BJ (cell line): ENCODE measurements around the gene LRRC71. TPM values are rescaled to one million over a fixed set of nuclear protein-coding genes. Genes with fewer than 3 reads are reported as not detected.
A peak's percentile ranks its signal among the peaks of the same experiment; 100 is the strongest.

Experiments
- CTCF ChIA-PET: fragments of 350-600 bp; formaldehyde crosslinking; extraction: SDS; loops from one replicate; lab custom pipeline; 2021; ENCODE audit warnings: antibody characterized with exemption, inconsistent platforms; lab: Yijun Ruan, JAX
- POLR2A ChIA-PET: fragments of 300-600 bp; sonication (Branson Sonifier 250); formaldehyde crosslinking; extraction: SDS; loops from one replicate; lab custom pipeline; 2021; ENCODE audit warnings: antibody characterized with exemption; lab: Charles Lee
- DNase-seq: peaks from one replicate; pipeline ENCODE4 v3.0.0-alpha.2; 2011; ENCODE audit warnings: low read depth
- H3K27me3 ChIP-seq: 2 replicates; pipeline ENCODE4 v1.6.0; 2011; ENCODE audit warnings: low read length; ENCODE audit not compliant: control insufficient read depth, insufficient read depth
- H3K36me3 ChIP-seq: 2 replicates; pipeline ENCODE4 v1.5.1; 2011; ENCODE audit warnings: low read length; ENCODE audit not compliant: control insufficient read depth, insufficient read depth
- H3K4me3 ChIP-seq: 2 replicates; pipeline ENCODE4 v1.5.1; 2011; ENCODE audit warnings: low read depth, mild to moderate bottlenecking, control low read depth, low read length
- polyA plus RNA-seq: library from polyadenylated mRNA; depleted of rRNA; stranded (reverse); fragments of >200 nt; gene quantifications from 2 replicates; pipeline ENCODE4 v1.2.3, GENCODE V29; 2011
- TF ChIP-seq, protein P1 (sequence below): IDR thresholded peaks from 2 replicates; pipeline ENCODE4 v1.5.1; 2011; ENCODE audit warnings: low read depth, mild to moderate bottlenecking, control low read depth, inconsistent platforms, low read length, moderate library complexity; ENCODE audit not compliant: insufficient read depth

Gene LRRC71
- polyA plus RNA-seq, 1 experiment, result 1.2 TPM

DNA sequence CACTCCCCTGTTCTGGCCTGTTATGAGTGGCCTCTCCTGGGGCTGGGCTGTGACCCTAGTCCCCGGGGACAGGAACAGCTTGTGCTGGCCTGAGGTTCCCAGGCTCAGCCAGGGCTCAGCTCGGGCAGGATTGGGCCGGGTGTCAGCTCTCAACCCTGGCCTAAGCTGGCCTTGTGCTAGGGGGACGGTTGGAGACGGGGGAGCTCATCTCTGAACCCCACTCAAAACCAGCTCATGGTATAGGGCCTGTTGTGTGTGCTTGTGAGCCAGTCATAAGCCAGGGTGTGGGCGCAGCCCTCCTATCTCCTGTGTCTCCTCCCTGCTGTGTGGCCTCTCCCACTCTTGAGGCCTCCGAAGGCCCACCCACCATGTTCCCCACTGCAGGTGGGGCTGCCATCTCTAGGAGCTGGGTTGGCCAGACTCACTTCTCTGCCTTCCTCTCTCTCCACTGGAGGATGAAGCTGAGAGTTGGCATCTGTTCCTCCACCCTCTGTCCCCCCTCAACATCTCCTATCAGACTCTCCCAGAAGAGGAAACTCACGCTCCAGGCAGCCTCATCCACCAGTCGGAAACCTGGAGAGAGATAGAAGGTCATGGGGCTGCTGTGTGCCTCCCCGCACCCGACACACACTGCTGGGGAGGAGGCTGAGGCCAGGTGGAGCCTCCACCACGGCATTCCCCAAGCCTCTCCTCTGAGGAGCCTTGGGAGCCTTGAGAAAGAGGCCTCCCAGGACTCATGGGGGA is 25.5 kb upstream of the LRRC71 start:
- ChIA-PET CTCF (interaction anchor here (0.6 to 9.4 kb wide), 11 partner anchors 22 to 235 kb away, joined by 3 to 298 read pairs (median 5); partner anchors contain the start of genes LRRC71, NES and NTRK1), POLR2A (no interaction called here)
- TF ChIP-seq, protein P1, sequence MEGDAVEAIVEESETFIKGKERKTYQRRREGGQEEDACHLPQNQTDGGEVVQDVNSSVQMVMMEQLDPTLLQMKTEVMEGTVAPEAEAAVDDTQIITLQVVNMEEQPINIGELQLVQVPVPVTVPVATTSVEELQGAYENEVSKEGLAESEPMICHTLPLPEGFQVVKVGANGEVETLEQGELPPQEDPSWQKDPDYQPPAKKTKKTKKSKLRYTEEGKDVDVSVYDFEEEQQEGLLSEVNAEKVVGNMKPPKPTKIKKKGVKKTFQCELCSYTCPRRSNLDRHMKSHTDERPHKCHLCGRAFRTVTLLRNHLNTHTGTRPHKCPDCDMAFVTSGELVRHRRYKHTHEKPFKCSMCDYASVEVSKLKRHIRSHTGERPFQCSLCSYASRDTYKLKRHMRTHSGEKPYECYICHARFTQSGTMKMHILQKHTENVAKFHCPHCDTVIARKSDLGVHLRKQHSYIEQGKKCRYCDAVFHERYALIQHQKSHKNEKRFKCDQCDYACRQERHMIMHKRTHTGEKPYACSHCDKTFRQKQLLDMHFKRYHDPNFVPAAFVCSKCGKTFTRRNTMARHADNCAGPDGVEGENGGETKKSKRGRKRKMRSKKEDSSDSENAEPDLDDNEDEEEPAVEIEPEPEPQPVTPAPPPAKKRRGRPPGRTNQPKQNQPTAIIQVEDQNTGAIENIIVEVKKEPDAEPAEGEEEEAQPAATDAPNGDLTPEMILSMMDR, result no peak
- no peak for DNase-seq
- Histone ChIP-seq H3K4me3 (peak overlapping the region; percentile 49), H3K27me3 (no peaks in the 10 kb centered on the region), H3K36me3 (no peaks in the 10 kb centered on the region)

DNA sequence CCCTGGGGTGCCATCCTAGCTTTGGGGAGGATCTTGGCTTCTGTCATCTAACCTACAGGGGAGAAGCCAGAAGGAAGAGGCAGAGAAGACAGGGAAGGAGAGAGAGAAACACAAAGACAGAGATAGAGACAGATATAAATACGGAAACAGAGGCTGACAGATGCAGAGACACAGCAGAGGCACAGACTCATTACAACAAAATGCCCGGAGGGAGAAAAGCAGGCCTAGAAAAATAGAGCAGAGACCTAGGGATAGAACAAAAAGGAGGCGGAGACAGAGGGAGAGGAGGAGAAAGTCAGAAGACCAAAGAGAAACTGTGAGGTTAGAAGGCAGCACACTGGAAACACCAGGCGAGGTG is 25.0 kb upstream of the LRRC71 start:
- H3K36me3 ChIP-seq, result no peaks in the 10 kb centered on the region
- POLR2A ChIA-PET, result no interaction called here
- TF ChIP-seq, protein P1, result no peak
- peak overlapping the region; percentile 49; the same call in 1 of the 2 replicates for H3K4me3 ChIP-seq
- no peak for DNase-seq
- CTCF ChIA-PET, result interaction anchor here (1.1 to 9.4 kb wide), 8 partner anchors 22 to 219 kb away, joined by 3 to 298 read pairs (median 4); partner anchors contain the start of genes LRRC71, NES and NTRK1
- H3K27me3 ChIP-seq, result no peaks in the 10 kb centered on the region

DNA sequence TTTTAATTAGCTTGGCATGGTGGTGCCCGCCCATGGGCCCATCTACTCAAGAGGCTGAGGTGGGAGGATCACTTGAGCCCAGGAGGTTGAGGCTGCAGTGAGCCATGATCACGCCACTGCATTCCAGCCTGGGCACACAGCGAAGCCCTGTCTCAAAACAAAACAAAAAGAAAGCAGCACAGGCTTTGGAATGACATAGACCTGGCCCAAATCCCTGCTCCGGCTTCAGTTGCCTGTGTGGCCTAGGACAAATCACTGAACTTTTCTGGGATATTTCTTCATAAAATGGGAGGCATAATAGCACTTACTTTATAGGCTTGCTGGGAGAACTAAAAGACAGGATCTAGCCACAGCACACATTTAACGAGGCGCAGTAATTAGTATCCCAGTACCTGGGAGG is 24.5 kb upstream of the LRRC71 start:
- no peak overlapping the region for H3K4me3 ChIP-seq
- TF ChIP-seq, protein P1, result no peak
- POLR2A ChIA-PET, result no interaction called here
- H3K36me3 ChIP-seq, result no peaks in the 10 kb centered on the region
- no peaks in the 10 kb centered on the region for H3K27me3 ChIP-seq
- CTCF ChIA-PET, result interaction anchor here (1.4 to 9.4 kb wide), 3 partner anchors 27 to 168 kb away, joined by 3 to 298 read pairs (median 4); partner anchors contain the start of gene LRRC71
- DNase-seq, result no peak

DNA sequence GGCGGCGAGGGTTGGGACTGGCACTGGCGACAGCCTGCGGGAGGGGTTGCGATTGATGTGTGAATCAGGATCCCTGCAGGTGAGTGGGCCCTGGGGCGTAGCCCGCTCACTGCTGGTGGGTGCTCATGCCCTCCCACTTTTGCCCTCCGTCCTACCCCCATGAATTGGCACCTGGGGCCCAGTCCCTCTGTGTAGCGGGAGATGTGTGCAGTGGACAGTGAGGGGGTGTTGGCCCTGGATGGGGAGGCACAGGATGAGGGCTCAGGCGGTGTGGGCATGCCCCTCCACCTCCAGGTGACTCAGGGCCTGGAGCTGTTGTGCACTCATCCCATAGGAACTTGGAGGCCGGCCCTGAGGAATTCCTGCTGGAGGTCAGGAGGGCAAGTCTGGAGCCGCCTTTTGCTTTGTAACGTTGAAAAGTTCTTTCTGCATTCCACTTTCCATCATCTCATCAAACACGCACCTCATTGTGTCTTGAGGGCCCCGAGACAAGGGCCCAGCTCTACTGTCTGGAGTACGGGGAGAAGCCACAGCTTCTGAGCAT is 23.9 kb upstream of the LRRC71 start:
- peak; percentile 70 for DNase-seq
- H3K36me3 ChIP-seq, result no peaks in the 10 kb centered on the region
- ChIA-PET CTCF (interaction anchor here (0.7 to 9.4 kb wide), 8 partner anchors 15 to 207 kb away, joined by 3 to 298 read pairs (median 6); partner anchors contain the start of gene LRRC71), POLR2A (no interaction called here)
- H3K27me3 ChIP-seq, result no peaks in the 10 kb centered on the region
- H3K4me3 ChIP-seq, result no peak overlapping the region
- TF ChIP-seq, protein P1, result no peak

DNA sequence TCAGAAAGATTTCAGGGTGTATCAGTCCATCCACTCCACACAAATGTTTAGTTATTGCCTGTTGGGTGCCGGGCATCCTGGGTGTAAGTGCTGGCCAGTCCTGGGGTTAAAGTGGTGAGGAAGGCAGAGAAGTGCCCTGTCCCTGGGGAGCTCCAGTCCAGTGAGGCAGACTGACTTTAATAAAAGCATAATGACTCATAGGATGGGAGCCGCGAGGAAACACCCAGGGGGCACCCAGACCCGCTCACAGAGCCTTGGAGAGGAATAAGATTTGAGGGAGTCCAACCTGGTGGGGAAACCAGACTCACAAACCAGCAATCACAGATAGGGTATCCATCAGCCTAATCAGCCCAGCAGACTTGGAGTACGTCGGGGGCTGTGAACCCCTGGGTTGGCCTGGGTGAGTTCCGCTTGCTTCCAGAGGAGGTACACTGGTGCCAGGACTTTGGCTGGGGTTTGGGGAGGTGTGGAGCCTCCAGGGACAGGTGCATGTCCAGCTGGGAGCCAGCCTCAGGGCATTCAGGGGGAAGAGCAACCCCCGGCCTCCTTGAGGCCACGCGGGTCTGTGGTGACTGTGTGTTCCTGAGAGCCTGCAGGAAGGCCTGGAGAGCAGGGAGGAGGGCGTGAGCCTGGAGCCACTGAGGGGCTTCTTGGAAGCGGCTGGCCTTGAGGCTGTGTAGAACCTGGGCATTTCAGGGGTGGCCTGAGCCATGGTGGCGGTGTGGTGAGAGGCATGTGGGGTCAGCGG is 23.2 kb upstream of the LRRC71 start:
- CTCF ChIA-PET, result interaction anchor here (0.7 to 9.4 kb wide), 11 partner anchors 14 to 208 kb away, joined by 3 to 298 read pairs (median 5); partner anchors contain the start of gene LRRC71
- H3K27me3 ChIP-seq, result no peaks in the 10 kb centered on the region
- H3K36me3 ChIP-seq, result no peaks in the 10 kb centered on the region; the same call in 1 of the 2 replicates
- DNase-seq, result no peak
- POLR2A ChIA-PET, result no interaction called here
- no peak overlapping the region for H3K4me3 ChIP-seq
- TF ChIP-seq, protein P1, result no peak
